Endothelial cell of umbilical vein (primary cell): ENCODE results near the gene WRAP73. TPM values are rescaled to one million over a fixed set of nuclear protein-coding genes. Genes with fewer than 3 reads are reported as not detected.

Source experiments
- BruUV-seq: library from RNA; stranded (reverse); fragments of 400-500 nt; replicated peaks from 2 replicates; lab custom pipeline; 2021; lab: Mats Ljungman, UMichigan
- CTCF ChIA-PET: fragments of 300-600, 350-600 bp; sonication (Branson Sonifier 250); formaldehyde crosslinking; loops from one replicate; lab custom pipeline; 2021; ENCODE audit warnings: antibody characterized with exemption, inconsistent platforms; lab: Charles Lee
- POLR2A ChIA-PET: fragments of 300-600, 350-600 bp; sonication (Branson Sonifier 250); formaldehyde crosslinking; loops from one replicate; lab custom pipeline; 2021; ENCODE audit warnings: antibody characterized with exemption, inconsistent platforms; lab: Charles Lee
- DNase-seq: peaks from one replicate; pipeline ENCODE4 v3.0.0-alpha.2; 2011; ENCODE audit warnings: low read depth, low spot score
- FAIRE-seq: peaks from 2 replicates; lab custom pipeline; 2011; peaks lifted over from hg19 to GRCh38; lab: Jason Lieb, UNC
- H2AFZ ChIP-seq: 2 replicates; pipeline ENCODE4 v1.6.0; 2012; ENCODE audit warnings: low read depth, low read length, control low read depth, inconsistent platforms
- H3K27ac ChIP-seq: 2 replicates; pipeline ENCODE4 v1.5.1; 2011; ENCODE audit warnings: low read depth, mild to moderate bottlenecking, control low read depth, low read length, moderate library complexity; ENCODE audit not compliant: insufficient read depth
- H3K27me3 ChIP-seq, 2 experiments: 2 replicates each; pipeline versions ENCODE4 v1.6.0 to v1.6.1; 2011; ENCODE audit warnings: low read length in 2 of 2, mixed read lengths in 1 of 2; ENCODE audit not compliant: control insufficient read depth in 2 of 2, insufficient read depth in 2 of 2
- H3K36me3 ChIP-seq, 2 experiments: 2 replicates in 1 of 2; 3 replicates in 1 of 2; pipeline ENCODE4 v1.5.1; 2011; ENCODE audit warnings: low read length in 2 of 2, mild to moderate bottlenecking in 1 of 2, moderate library complexity in 1 of 2; ENCODE audit not compliant: control insufficient read depth in 2 of 2, insufficient read depth in 2 of 2; ENCODE audit errors: extremely low read depth in 1 of 2
- H3K4me1 ChIP-seq: 3 replicates; pipeline ENCODE4 v1.5.1; 2011; ENCODE audit warnings: mild to moderate bottlenecking, low read length; ENCODE audit not compliant: control insufficient read depth, insufficient read depth; ENCODE audit errors: extremely low read depth
- H3K4me2 ChIP-seq: 2 replicates; pipeline ENCODE4 v1.6.1; 2011; ENCODE audit warnings: low read length, control low read depth, mixed read lengths; ENCODE audit not compliant: insufficient read depth
- H3K4me3 ChIP-seq, 3 experiments: fragments of 200-600 bp in 1 of 3; sonication (generic), shearing (Covaris generic) in 1 of 3; replicated peaks in 1 of 3; 2 replicates each; pipeline ENCODE4 v1.5.1; 2011 to 2016; ENCODE audit warnings: control low read depth in 3 of 3, low read length in 3 of 3, mild to moderate bottlenecking in 2 of 3, inconsistent platforms in 1 of 3, low read depth in 1 of 3, moderate library complexity in 1 of 3; ENCODE audit not compliant: insufficient read depth in 1 of 3
- H3K79me2 ChIP-seq: 2 replicates; pipeline ENCODE4 v1.6.0; 2012; ENCODE audit warnings: low read length, inconsistent platforms; ENCODE audit not compliant: control insufficient read depth, insufficient read depth
- H3K9ac ChIP-seq: replicated peaks from 2 replicates; pipeline ENCODE3; 2011; ENCODE audit warnings: low read length, control low read depth; ENCODE audit not compliant: insufficient read depth; ENCODE audit errors: extremely low read depth
- H3K9me1 ChIP-seq: replicated peaks from 3 replicates; pipeline ENCODE4 v1.6.0; 2011; ENCODE audit warnings: mild to moderate bottlenecking, low read length; ENCODE audit not compliant: control insufficient read depth, insufficient read depth; ENCODE audit errors: extremely low read depth
- H3K9me3 ChIP-seq: replicated peaks from 2 replicates; pipeline ENCODE4 v1.5.1; 2012; ENCODE audit warnings: low read length, inconsistent platforms; ENCODE audit not compliant: control insufficient read depth, insufficient read depth
- H4K20me1 ChIP-seq: replicated peaks from 2 replicates; pipeline ENCODE3; 2011; ENCODE audit warnings: mild to moderate bottlenecking, low read length; ENCODE audit not compliant: control insufficient read depth, insufficient read depth; ENCODE audit errors: extremely low read depth
- CTCF ChIP-seq, 2 donors: IDR thresholded peaks; 1 replicate in 1 of 2; 2 replicates in 1 of 2; pipeline ENCODE4 v1.5.1; 2011; ENCODE audit warnings: low read length in 2 of 2, mild to moderate bottlenecking in 2 of 2, moderate library complexity in 2 of 2, control low read depth in 1 of 2, inconsistent platforms in 1 of 2, low read depth in 1 of 2; ENCODE audit not compliant: insufficient read depth in 1 of 2; ENCODE audit errors: extremely low read depth in 1 of 2
- EZH2 ChIP-seq: IDR thresholded peaks from 2 replicates; pipeline ENCODE4 v1.6.1; 2012; ENCODE audit warnings: borderline replicate concordance, low read depth, mild to moderate bottlenecking, moderate library complexity, low read length, inconsistent platforms; ENCODE audit not compliant: severe bottlenecking
- FOS ChIP-seq: IDR thresholded peaks from 2 replicates; pipeline ENCODE4 v1.6.1; 2011; ENCODE audit warnings: mild to moderate bottlenecking, low read length, moderate library complexity, borderline replicate concordance; ENCODE audit not compliant: insufficient read depth
- GATA2 ChIP-seq: IDR thresholded peaks from 2 replicates; pipeline ENCODE4 v1.7.0; 2011; ENCODE audit warnings: low read depth, mild to moderate bottlenecking, moderate library complexity, mixed read lengths, low read length; ENCODE audit not compliant: insufficient read length, insufficient read depth
- JUN ChIP-seq: IDR thresholded peaks from 2 replicates; pipeline ENCODE4 v1.6.1; 2011; ENCODE audit warnings: borderline replicate concordance, low read depth; ENCODE audit not compliant: insufficient read length, insufficient read depth
- MAX ChIP-seq: IDR thresholded peaks from 2 replicates; pipeline ENCODE4 v1.6.1; 2011; ENCODE audit not compliant: insufficient read depth, insufficient read length
- MYC ChIP-seq: IDR thresholded peaks from one replicate; pipeline ENCODE4 v1.6.1; 2011; ENCODE audit warnings: mild to moderate bottlenecking, low read depth, low read length
- POLR2A ChIP-seq: IDR thresholded peaks from 2 replicates; pipeline ENCODE4 v1.6.1; 2012; ENCODE audit warnings: low read depth, mild to moderate bottlenecking, control low read depth, low read length
- POLR2AphosphoS5 ChIP-seq: IDR thresholded peaks from 2 replicates; pipeline ENCODE4 v1.6.1; 2012; ENCODE audit warnings: low read depth, mild to moderate bottlenecking, control low read depth, low read length, moderate library complexity; ENCODE audit not compliant: insufficient read depth
- dilution Hi-C: fragments of 300-500 bp; cut with MboI; formaldehyde crosslinking; loops from one replicate; pipeline ENCODE4 v1.15.0; 2019; ENCODE audit warnings: low sequenced_read_pairs; ENCODE audit not compliant: extremely low pct_ligation_motif_present
- intact Hi-C: fragments of 100-400 bp; cut with micrococcal nuclease; formaldehyde crosslinking; loops from one replicate; pipeline ENCODE4 v1.10.0; 2022
- polyA plus RNA-seq, 4 experiments: library from polyadenylated mRNA; depleted of rRNA in 3 of 4; stranded (reverse) in 3 of 4; unstranded in 1 of 4; fragments of >200 nt; gene quantifications; 2 replicates each; pipeline versions ENCODE4 v1.2.1 to v1.2.3, GENCODE V29; 2011 to 2012; ENCODE audit warnings: missing spikeins in 1 of 4
- total RNA-seq: library from RNA; stranded (reverse); gene quantifications from 2 replicates; pipeline ENCODE4 v1.2.3, GENCODE V29; 2021

The WRAP73 gene
- total and polyA plus RNA-seq, 2 donors (not counting 3 experiments of a cell fraction or from before 2014, with no cell fraction given), result 23.0 to 50.7 TPM

- TF ChIP-seq JUN (no peak), POLR2A (no peak), GATA2 (no peak), CTCF (IDR thresholded peaks at IDR 0.05; ENCODE audit: extremely low read depth in 1 of 2, insufficient read depth in 1 of 2, low read depth in 1 of 2, low read length in 2 of 2) (no peak), FOS (no peak), MYC (no peak), POLR2AphosphoS5 (no peak), EZH2 (no peak), MAX (no peak)
- Histone ChIP-seq H3K27ac (no peak overlapping the region), H3K4me1 (no peaks in the 10 kb centered on the region), H3K4me3 (no peak overlapping the region), H3K36me3 (no peaks in the 10 kb centered on the region), H2AFZ (no peak overlapping the region), H3K9me3 (no peaks in the 10 kb centered on the region), H4K20me1 (no peaks in the 10 kb centered on the region), H3K9me1 (no peaks in the 10 kb centered on the region), H3K4me2 (no peak overlapping the region), H3K27me3 (no peaks in the 10 kb centered on the region), H3K79me2 (no peaks in the 10 kb centered on the region), H3K9ac (no peak overlapping the region)
- no peak for DNase-seq
- POLR2A ChIA-PET, result no interaction called here
- intact Hi-C loops, result no loop called here
- dilution Hi-C loops, result no loop called here
- CTCF ChIA-PET, result interaction anchor here (0.7 to 0.9 kb wide), 2 partner anchors 9 to 182 kb away, joined by 3 read pairs; no protein-coding TSS in a partner anchor
- no peak for FAIRE-seq
- BruUV-seq, result no TSS peak
Observed at GRCh38 chr1:3676581-3677470, 26.9 kb upstream of the WRAP73 start.
